DOHH2 (cell line): ENCODE measurements around the gene MDFIC.

ENCODE experiments used
- H3F3A ChIP-seq: fragments of 200-600 bp; sonication (generic), shearing (Covaris generic); 2 replicates; pipeline ENCODE4 v1.6.0; 2016; ENCODE audit warnings: antibody characterized with exemption, mild to moderate bottlenecking; ENCODE audit not compliant: control insufficient read depth, insufficient read depth
- H3K27ac ChIP-seq: fragments of 200-600 bp; sonication (generic); 2 replicates; pipeline ENCODE4 v1.5.1; 2014; ENCODE audit warnings: low read depth, mild to moderate bottlenecking, low read length, moderate library complexity
- H3K27me3 ChIP-seq: fragments of 200-600 bp; sonication (generic); 2 replicates; pipeline ENCODE4 v1.6.1; 2014; ENCODE audit warnings: mild to moderate bottlenecking, low read length, mixed read lengths; ENCODE audit not compliant: control insufficient read depth
- H3K36me3 ChIP-seq: fragments of 200-600 bp; sonication (generic); 2 replicates; pipeline ENCODE4 v1.6.1; 2014; ENCODE audit warnings: mild to moderate bottlenecking, low read length, moderate library complexity, mixed read lengths; ENCODE audit not compliant: control insufficient read depth
- H3K4me1 ChIP-seq: fragments of 200-600 bp; sonication (generic); 2 replicates; pipeline ENCODE4 v1.6.1; 2014; ENCODE audit warnings: mild to moderate bottlenecking, low read length, mixed read lengths; ENCODE audit not compliant: control insufficient read depth
- H3K4me2 ChIP-seq: fragments of 200-600 bp; sonication (generic); 2 replicates; pipeline ENCODE4 v1.6.0; 2014; ENCODE audit warnings: mild to moderate bottlenecking, low read length, moderate library complexity
- H3K4me3 ChIP-seq: fragments of 200-600 bp; sonication (generic); 2 replicates; pipeline ENCODE4 v1.5.1; 2014; ENCODE audit warnings: mild to moderate bottlenecking, low read length, mixed read lengths
- H3K79me2 ChIP-seq: fragments of 200-600 bp; sonication (generic); 2 replicates; pipeline ENCODE4 v1.6.1; 2014; ENCODE audit warnings: mild to moderate bottlenecking, low read length, mixed read lengths; ENCODE audit not compliant: control insufficient read depth
- H3K9me2 ChIP-seq: fragments of 200-600 bp; sonication (generic); replicated peaks from 2 replicates; pipeline ENCODE4 v1.6.1; 2014; ENCODE audit warnings: mild to moderate bottlenecking, low read length, mixed read lengths; ENCODE audit not compliant: control insufficient read depth
- H3K9me3 ChIP-seq: fragments of 200-600 bp; sonication (generic); 2 replicates; pipeline ENCODE4 v1.6.1; 2014; ENCODE audit warnings: antibody characterized with exemption, low read length, mixed read lengths; ENCODE audit not compliant: control insufficient read depth, insufficient read depth
- H4K20me1 ChIP-seq: fragments of 200-600 bp; sonication (generic); 2 replicates; pipeline ENCODE4 v1.6.0; 2014; ENCODE audit warnings: low read depth, mild to moderate bottlenecking, antibody characterized with exemption, low read length, moderate library complexity; ENCODE audit not compliant: control insufficient read depth, insufficient read depth
- EZH2phosphoT487 ChIP-seq: fragments of 200-600 bp; sonication (generic); IDR thresholded peaks from 2 replicates; pipeline ENCODE4 v1.6.1; 2017; ENCODE audit warnings: borderline replicate concordance, mild to moderate bottlenecking, antibody characterized with exemption, low read length, moderate library complexity, mixed read lengths
- TF ChIP-seq, protein P1 (sequence below): fragments of 200-600 bp; sonication (generic); IDR thresholded peaks from one replicate; pipeline ENCODE4 v1.5.1; 2014; ENCODE audit warnings: antibody characterized with exemption, mild to moderate bottlenecking, low read depth, low read length; ENCODE audit not compliant: poor library complexity, severe bottlenecking

MDFIC gene

GRCh38 chr7:114942446-114943175 lies 20.7 kb downstream of the MDFIC start:
- no peaks in the 10 kb centered on the region for H3K27me3 ChIP-seq
- TF ChIP-seq, protein P1, sequence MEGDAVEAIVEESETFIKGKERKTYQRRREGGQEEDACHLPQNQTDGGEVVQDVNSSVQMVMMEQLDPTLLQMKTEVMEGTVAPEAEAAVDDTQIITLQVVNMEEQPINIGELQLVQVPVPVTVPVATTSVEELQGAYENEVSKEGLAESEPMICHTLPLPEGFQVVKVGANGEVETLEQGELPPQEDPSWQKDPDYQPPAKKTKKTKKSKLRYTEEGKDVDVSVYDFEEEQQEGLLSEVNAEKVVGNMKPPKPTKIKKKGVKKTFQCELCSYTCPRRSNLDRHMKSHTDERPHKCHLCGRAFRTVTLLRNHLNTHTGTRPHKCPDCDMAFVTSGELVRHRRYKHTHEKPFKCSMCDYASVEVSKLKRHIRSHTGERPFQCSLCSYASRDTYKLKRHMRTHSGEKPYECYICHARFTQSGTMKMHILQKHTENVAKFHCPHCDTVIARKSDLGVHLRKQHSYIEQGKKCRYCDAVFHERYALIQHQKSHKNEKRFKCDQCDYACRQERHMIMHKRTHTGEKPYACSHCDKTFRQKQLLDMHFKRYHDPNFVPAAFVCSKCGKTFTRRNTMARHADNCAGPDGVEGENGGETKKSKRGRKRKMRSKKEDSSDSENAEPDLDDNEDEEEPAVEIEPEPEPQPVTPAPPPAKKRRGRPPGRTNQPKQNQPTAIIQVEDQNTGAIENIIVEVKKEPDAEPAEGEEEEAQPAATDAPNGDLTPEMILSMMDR: no peak
- no peak for TF ChIP-seq EZH2phosphoT487
- H3K4me1 ChIP-seq: peaks cover 4% of the 10 kb centered on the region
- no peaks in the 10 kb centered on the region for H3F3A ChIP-seq
- H3K4me3 ChIP-seq: no peak overlapping the region
- H3K27ac ChIP-seq: no peak overlapping the region
- peaks cover 3% of the 10 kb centered on the region; the same call in 1 of the 2 replicates for H3K36me3 ChIP-seq
- H3K9me3 ChIP-seq: no peaks in the 10 kb centered on the region
- H3K4me2 ChIP-seq: no peak overlapping the region
- H3K79me2 ChIP-seq: no peaks in the 10 kb centered on the region
- H3K9me2 ChIP-seq: no peaks in the 10 kb centered on the region
- no peaks in the 10 kb centered on the region for H4K20me1 ChIP-seq

- H3K9me2 ChIP-seq: no peaks in the 10 kb centered on the region
- no peak overlapping the region for H3K27ac ChIP-seq
- no peak overlapping the region for H3K4me2 ChIP-seq
- H3K79me2 ChIP-seq: no peaks in the 10 kb centered on the region
- no peaks in the 10 kb centered on the region for H3K27me3 ChIP-seq
- no peak overlapping the region for H3K4me3 ChIP-seq
- no peaks in the 10 kb centered on the region for H3K9me3 ChIP-seq
- no peaks in the 10 kb centered on the region for H4K20me1 ChIP-seq
- no peaks in the 10 kb centered on the region for H3F3A ChIP-seq
- peaks cover 5% of the 10 kb centered on the region for H3K4me1 ChIP-seq
- H3K36me3 ChIP-seq: peaks cover 3% of the 10 kb centered on the region; the same call in 1 of the 2 replicates
- no peak for TF ChIP-seq EZH2phosphoT487
- TF ChIP-seq, protein P1: no peak
Observed at GRCh38 chr7:114943530-114943929, 21.6 kb downstream of the MDFIC start.

DNA sequence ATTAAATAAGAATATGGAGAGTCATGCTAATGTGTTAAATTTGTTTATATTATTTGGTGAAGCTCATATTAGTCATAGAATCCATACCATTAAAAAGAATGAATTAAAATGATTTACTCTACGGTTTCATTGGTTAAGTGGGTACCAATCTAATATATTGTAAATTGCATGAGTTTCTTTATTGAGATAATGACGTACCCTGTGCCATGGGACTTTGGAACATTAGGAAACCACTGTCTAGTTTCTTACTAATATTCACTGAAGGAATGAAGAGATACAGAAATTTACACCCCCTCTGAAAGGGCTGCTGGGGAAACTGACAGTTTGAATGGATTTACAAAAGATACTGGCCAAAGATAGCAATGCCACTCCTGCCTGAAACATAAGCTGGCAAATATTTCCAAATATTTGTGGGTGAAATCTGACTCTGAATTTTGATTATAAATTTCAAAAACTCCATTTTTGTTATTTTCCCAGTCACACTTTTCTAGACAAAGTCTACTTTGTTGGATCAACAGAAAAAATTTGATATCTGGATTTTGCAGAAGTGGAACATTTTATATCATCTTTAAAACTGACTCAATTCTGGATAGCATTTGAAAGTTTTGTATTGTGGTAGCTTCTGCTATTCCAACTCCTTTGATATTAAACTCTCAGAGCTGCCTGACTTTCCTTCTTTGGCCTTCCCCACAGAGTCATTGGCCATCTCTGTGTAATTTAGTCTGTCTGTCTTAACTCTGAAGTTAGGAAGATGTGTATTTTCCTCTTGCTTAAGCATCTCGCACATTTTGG lies 22.3 kb downstream of the MDFIC start:
- no peaks in the 10 kb centered on the region for H3K9me3 ChIP-seq
- H4K20me1 ChIP-seq: no peaks in the 10 kb centered on the region
- no peaks in the 10 kb centered on the region for H3K79me2 ChIP-seq
- H3K4me2 ChIP-seq: no peak overlapping the region
- no peak for TF ChIP-seq EZH2phosphoT487
- TF ChIP-seq, protein P1: no peak
- H3K27me3 ChIP-seq: no peaks in the 10 kb centered on the region
- no peak overlapping the region for H3K27ac ChIP-seq
- H3F3A ChIP-seq: no peaks in the 10 kb centered on the region
- no peak overlapping the region for H3K4me3 ChIP-seq
- H3K36me3 ChIP-seq: peaks cover 3% of the 10 kb centered on the region; the same call in 1 of the 2 replicates
- peaks cover 11% of the 10 kb centered on the region for H3K4me1 ChIP-seq
- no peaks in the 10 kb centered on the region for H3K9me2 ChIP-seq
